Spleen (tissue), 11 donors: ENCODE data around the gene P4HA3. TPM values are rescaled to one million over a fixed set of nuclear protein-coding genes. Genes with fewer than 3 reads are reported as not detected.

ENCODE experiments used
- DNase-seq: peaks from one replicate; pipeline ENCODE4 v3.0.0-alpha.2; 2020
- H3K27ac ChIP-seq, 8 donors: fragments of 200-600 bp; sonication (generic) in 7 of 8; 1 replicate in 4 of 8; 2 replicates in 4 of 8; pipeline versions ENCODE4 v1.5.0 to v1.8.0; 2016 to 2021; ENCODE audit warnings: inconsistent platforms in 4 of 8, mild to moderate bottlenecking in 4 of 8, moderate library complexity in 1 of 8
- H3K27me3 ChIP-seq, 7 donors: fragments of 200-600 bp; sonication (generic) in 6 of 7; replicated peaks in 1 of 7; 1 replicate in 4 of 7; 2 replicates in 3 of 7; pipeline versions ENCODE4 v1.5.0 to v1.8.0; 2016 to 2021; ENCODE audit warnings: inconsistent platforms in 3 of 7, mild to moderate bottlenecking in 1 of 7
- H3K36me3 ChIP-seq, 6 donors: fragments of 200-600 bp; sonication (generic) in 5 of 6; 1 replicate in 4 of 6; 2 replicates in 2 of 6; pipeline versions ENCODE4 v1.5.0 to v1.8.0; 2016 to 2021; ENCODE audit warnings: inconsistent platforms in 2 of 6
- H3K4me1 ChIP-seq, 6 donors: fragments of 200-600 bp; sonication (generic) in 5 of 6; 1 replicate in 3 of 6; 2 replicates in 3 of 6; pipeline versions ENCODE4 v1.5.0 to v1.8.0; 2016 to 2021; ENCODE audit warnings: inconsistent platforms in 3 of 6
- H3K4me3 ChIP-seq, 8 donors: fragments of 200-600 bp; sonication (generic) in 7 of 8; 1 replicate in 4 of 8; 2 replicates in 4 of 8; pipeline versions ENCODE4 v1.5.0 to v1.8.0; 2016 to 2021; ENCODE audit warnings: inconsistent platforms in 4 of 8, mild to moderate bottlenecking in 4 of 8, moderate library complexity in 2 of 8
- H3K9me3 ChIP-seq, 8 donors: fragments of 200-600 bp; sonication (generic) in 7 of 8; 1 replicate in 4 of 8; 2 replicates in 4 of 8; pipeline versions ENCODE4 v1.5.0 to v1.8.0; 2016 to 2021; ENCODE audit warnings: inconsistent platforms in 4 of 8
- POLR2A ChIP-seq, 3 donors: fragments of 450-650 bp; IDR thresholded peaks; one replicate each; pipeline ENCODE4 v1.5.1; 2017; ENCODE audit warnings: antibody characterized with exemption in 3 of 3, mild to moderate bottlenecking in 1 of 3
- POLR2AphosphoS5 ChIP-seq, 3 donors: sonication (generic); formaldehyde crosslinking; IDR thresholded peaks; one replicate each; pipeline ENCODE4 v1.5.1; 2017; ENCODE audit warnings: antibody characterized with exemption in 3 of 3
- WGBS, 5 donors: extraction: QIAGEN DNeasy Blood & Tissue Kit in 3 of 5; methylation state at CpG; one replicate each; pipeline versions ENCODE4 v1.1.5 to v1.1.7; 2013 to 2018; 5-methylcytosine and 5-hydroxymethylcytosine counted together
- intact Hi-C: fragments of 100-400 bp; cut with DNase I; formaldehyde crosslinking; loops from one replicate; pipeline ENCODE4 v1.15.0; 2023; ENCODE audit warnings: low total_unique reads
- polyA plus RNA-seq, 3 donors: library from polyadenylated mRNA; stranded (reverse); fragments of 200-250 nt; gene quantifications; one replicate each; pipeline ENCODE4 v1.2.1, GENCODE V29; 2013
- small RNA-seq, 4 donors: library from RNA; depleted of rRNA; stranded (forward); fragments of <200 nt; gene quantifications; one replicate each; pipeline ENCODE3, GENCODE V24; 2016
- total RNA-seq, 7 donors: library from RNA; depleted of rRNA in 3 of 7; stranded (reverse); fragments of >200 nt in 3 of 7; fragmentation: NEBNext Ultra II Directional in 4 of 7; extraction: Animal tissue kit (Norgen Biotek cat#: 25700) in 4 of 7; gene quantifications; one replicate each; pipeline versions ENCODE4 v1.1.0 to v1.2.1, GENCODE V29; 2016 to 2021
- TF ChIP-seq, protein P1 (sequence below), 11 experiments: fragments of 200-600 bp in 7 of 11; fragments of 450-650 bp in 4 of 11; sonication (generic) in 4 of 11; IDR thresholded peaks in 8 of 11; conservative IDR thresholded peaks in 3 of 11; 1 replicate in 7 of 11; 2 replicates in 4 of 11; pipeline versions ENCODE4 v1.4.0 to v1.8.0; 2016 to 2021; ENCODE audit warnings: antibody characterized with exemption in 11 of 11, inconsistent platforms in 4 of 11, mild to moderate bottlenecking in 1 of 11
- donor health status: healthy with polysubstance abuse.
- donor health status: DM: no; HTN: no; CAD: no; lungs with moderate emphysema.
- donor health status: DM: no; HTN: no; CAD: no.
- donor health status: Bipolar disorder and iron deficiency.
- donor health status: healthy.
- donor health status: DM: no; HTN: no; CAD: no.
- donor health status: DM: yes; HTN: yes; CAD: no.

The P4HA3 gene
- total and polyA plus RNA-seq, 10 donors: 0.39 to 0.44 TPM; not detected in 8

DNA sequence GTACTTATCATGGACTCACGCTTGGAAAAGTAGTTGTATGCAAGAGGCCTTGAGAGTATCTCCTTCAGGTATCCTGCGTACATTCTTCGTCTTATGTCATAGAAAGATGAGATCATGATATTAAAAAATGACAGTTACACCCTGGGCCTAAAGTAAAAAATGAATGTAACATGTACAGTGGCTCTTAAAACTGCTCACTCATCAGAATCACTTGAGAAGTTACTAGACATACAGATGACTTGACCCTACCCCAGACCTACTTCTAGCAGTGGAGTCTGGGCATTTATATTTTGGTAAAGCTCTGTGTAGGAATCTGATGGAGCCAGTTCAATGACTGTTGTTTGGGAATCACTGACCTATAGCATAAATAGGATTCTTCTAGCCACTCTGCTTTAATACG lies 85.9 kb downstream of the P4HA3 start:
- 95 to 99% (median 98%) methylated on average over 4 of the region's 4 CpGs for WGBS, 5 donors

DNA sequence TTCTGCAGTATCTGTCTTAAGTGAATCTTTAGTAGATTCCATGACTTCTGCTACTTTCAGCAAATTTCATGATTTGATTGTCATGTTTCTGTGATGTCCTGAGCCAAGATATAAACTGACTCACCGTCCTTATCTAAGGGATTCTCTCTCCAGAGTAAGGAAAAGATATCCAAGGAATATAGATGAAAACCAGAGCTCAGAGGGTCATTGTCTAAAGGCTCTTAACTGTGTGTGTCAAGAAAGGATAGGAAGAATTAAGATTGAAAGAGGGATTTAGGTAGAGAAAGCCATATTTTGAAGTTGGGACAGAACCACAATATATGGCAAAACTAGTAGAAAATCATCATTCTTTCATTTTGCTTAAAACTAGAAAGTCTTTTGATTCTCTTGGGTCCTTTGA lies 89.6 kb downstream of the P4HA3 start:
- H3K36me3 ChIP-seq: peaks cover 0 to 11% (median 3%) of the 10 kb centered on the region in 6 donors
- no peaks in the 10 kb centered on the region for H3K9me3 ChIP-seq
- DNase-seq: no peak
- H3K27ac ChIP-seq: no peak overlapping the region
- H3K4me1 ChIP-seq: no peaks in the 10 kb centered on the region
- TF ChIP-seq POLR2AphosphoS5 (IDR thresholded peaks at IDR 0.05) (no peak), POLR2A (IDR thresholded peaks at IDR 0.05) (no peak)
- TF ChIP-seq, protein P1, sequence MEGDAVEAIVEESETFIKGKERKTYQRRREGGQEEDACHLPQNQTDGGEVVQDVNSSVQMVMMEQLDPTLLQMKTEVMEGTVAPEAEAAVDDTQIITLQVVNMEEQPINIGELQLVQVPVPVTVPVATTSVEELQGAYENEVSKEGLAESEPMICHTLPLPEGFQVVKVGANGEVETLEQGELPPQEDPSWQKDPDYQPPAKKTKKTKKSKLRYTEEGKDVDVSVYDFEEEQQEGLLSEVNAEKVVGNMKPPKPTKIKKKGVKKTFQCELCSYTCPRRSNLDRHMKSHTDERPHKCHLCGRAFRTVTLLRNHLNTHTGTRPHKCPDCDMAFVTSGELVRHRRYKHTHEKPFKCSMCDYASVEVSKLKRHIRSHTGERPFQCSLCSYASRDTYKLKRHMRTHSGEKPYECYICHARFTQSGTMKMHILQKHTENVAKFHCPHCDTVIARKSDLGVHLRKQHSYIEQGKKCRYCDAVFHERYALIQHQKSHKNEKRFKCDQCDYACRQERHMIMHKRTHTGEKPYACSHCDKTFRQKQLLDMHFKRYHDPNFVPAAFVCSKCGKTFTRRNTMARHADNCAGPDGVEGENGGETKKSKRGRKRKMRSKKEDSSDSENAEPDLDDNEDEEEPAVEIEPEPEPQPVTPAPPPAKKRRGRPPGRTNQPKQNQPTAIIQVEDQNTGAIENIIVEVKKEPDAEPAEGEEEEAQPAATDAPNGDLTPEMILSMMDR (IDR thresholded peaks at IDR 0.05 in 8 of 11, conservative IDR thresholded peaks at IDR 0.05 in 3 of 11): no peak
- H3K27me3 ChIP-seq: no peaks in the 10 kb centered on the region
- 84 to 90% (median 88%) methylated on average over 1 of the region's 1 CpG for WGBS, 5 donors
- intact Hi-C loops: no loop called here
- no peak overlapping the region for H3K4me3 ChIP-seq

More for the DNA sequence above, 85.9 kb downstream of the P4HA3 start:
- H3K27me3 ChIP-seq: no peaks in the 10 kb centered on the region
- H3K36me3 ChIP-seq: peaks cover 0 to 19% (median 9%) of the 10 kb centered on the region in 6 donors
- no peaks in the 10 kb centered on the region for H3K9me3 ChIP-seq
- no peak for DNase-seq
- no peak overlapping the region for H3K4me3 ChIP-seq
- no peak overlapping the region for H3K27ac ChIP-seq
- TF ChIP-seq POLR2A (IDR thresholded peaks at IDR 0.05): no peak
- TF ChIP-seq, protein P1 (IDR thresholded peaks at IDR 0.05 in 8 of 11, conservative IDR thresholded peaks at IDR 0.05 in 3 of 11): no peak
- no peak for TF ChIP-seq POLR2AphosphoS5 (IDR thresholded peaks at IDR 0.05)
- H3K4me1 ChIP-seq: no peaks in the 10 kb centered on the region
- intact Hi-C loops: no loop called here

- TF ChIP-seq POLR2AphosphoS5 (IDR thresholded peaks at IDR 0.05) (no peak), POLR2A (IDR thresholded peaks at IDR 0.05) (no peak)
- TF ChIP-seq, protein P1 (IDR thresholded peaks at IDR 0.05 in 8 of 11, conservative IDR thresholded peaks at IDR 0.05 in 3 of 11): no peak
- peaks cover 0 to 10% (median 2%) of the 10 kb centered on the region in 6 donors for H3K36me3 ChIP-seq
- intact Hi-C loops: no loop called here
- H3K4me1 ChIP-seq: no peaks in the 10 kb centered on the region
- 93 to 100% (median 97%) methylated on average over 1 of the region's 1 CpG for WGBS, 5 donors
- no peaks in the 10 kb centered on the region for H3K9me3 ChIP-seq
- no peak overlapping the region for H3K27ac ChIP-seq
- no peak for DNase-seq
- H3K27me3 ChIP-seq: no peaks in the 10 kb centered on the region
- H3K4me3 ChIP-seq: no peak overlapping the region
Observed at GRCh38 chr11:74220376-74220775, 91.1 kb downstream of the P4HA3 start.

Small RNA genes within 50 kb of the gene (small RNA-seq; reads per million reads assigned to genes)
- 0 reads per million in 4 donors for gene RF00409

Other genes with a start within 250 kb of the P4HA3 start
- gene C2CD3, start 140.6 kb downstream of the P4HA3 start, total RNA-seq: 10 to 100 TPM; 26.6 to 49.2 (median 38.0) TPM
- 10 to 100 TPM in 1 of 3 donors, 1 to 10 TPM in 2; 5.7 to 11.0 (median 7.4) TPM for gene C2CD3, start 140.6 kb downstream of the P4HA3 start, polyA plus RNA-seq
- 10 to 100 TPM; 13.1 to 32.0 (median 23.7) TPM for gene PPME1, start 140.4 kb downstream of the P4HA3 start, total RNA-seq
- 10 to 100 TPM in 1 of 3 donors, 1 to 10 TPM in 2; 5.9 to 10.1 (median 7.9) TPM for gene PPME1, start 140.4 kb downstream of the P4HA3 start, polyA plus RNA-seq
- 1 to 10 TPM; 4.6 to 7.1 (median 5.5) TPM for gene PGM2L1, start 86.8 kb upstream of the P4HA3 start, total RNA-seq
- gene PGM2L1, start 86.8 kb upstream of the P4HA3 start, polyA plus RNA-seq: under 1 TPM; 0.37 to 0.99 (median 0.76) TPM
- 10 to 100 TPM; 19.3 to 61.8 (median 27.0) TPM for gene KCNE3, start 155.9 kb upstream of the P4HA3 start, total RNA-seq
- 1 to 10 TPM; 4.2 to 9.6 (median 5.1) TPM for gene KCNE3, start 155.9 kb upstream of the P4HA3 start, polyA plus RNA-seq
- gene LIPT2, start 182.1 kb upstream of the P4HA3 start, total RNA-seq: 1 to 10 TPM; 2.3 to 9.1 (median 4.6) TPM
- gene LIPT2, start 182.1 kb upstream of the P4HA3 start, polyA plus RNA-seq: 1 to 10 TPM; 2.0 to 3.3 (median 2.1) TPM